PFSK-1 (cell line): ENCODE measurements around the gene NLRP3.

Experiments used
- POLR2AphosphoS5 ChIP-seq: IDR thresholded peaks from 2 replicates; pipeline ENCODE4 v1.6.1; 2012; ENCODE audit warnings: low read depth, mild to moderate bottlenecking, control low read depth, low read length, moderate library complexity
- SIN3A ChIP-seq: IDR thresholded peaks from 2 replicates; pipeline ENCODE4 v1.6.1; 2012; ENCODE audit warnings: mild to moderate bottlenecking, low read length, moderate library complexity, borderline replicate concordance; ENCODE audit not compliant: insufficient read depth
- TAF1 ChIP-seq: IDR thresholded peaks from 2 replicates; pipeline ENCODE4 v1.6.1; 2012; ENCODE audit warnings: low read length, control low read depth, borderline replicate concordance; ENCODE audit not compliant: insufficient read depth
- TF ChIP-seq, protein P1 (sequence below), 2 experiments: IDR thresholded peaks; 2 replicates each; pipeline versions ENCODE4 v1.6.1 to v1.8.0; 2011 to 2012; ENCODE audit warnings: low read depth in 2 of 2, low read length in 2 of 2, control low read depth in 1 of 2, inconsistent platforms in 1 of 2, mild to moderate bottlenecking in 1 of 2, moderate library complexity in 1 of 2; ENCODE audit not compliant: insufficient read depth in 1 of 2

DNA sequence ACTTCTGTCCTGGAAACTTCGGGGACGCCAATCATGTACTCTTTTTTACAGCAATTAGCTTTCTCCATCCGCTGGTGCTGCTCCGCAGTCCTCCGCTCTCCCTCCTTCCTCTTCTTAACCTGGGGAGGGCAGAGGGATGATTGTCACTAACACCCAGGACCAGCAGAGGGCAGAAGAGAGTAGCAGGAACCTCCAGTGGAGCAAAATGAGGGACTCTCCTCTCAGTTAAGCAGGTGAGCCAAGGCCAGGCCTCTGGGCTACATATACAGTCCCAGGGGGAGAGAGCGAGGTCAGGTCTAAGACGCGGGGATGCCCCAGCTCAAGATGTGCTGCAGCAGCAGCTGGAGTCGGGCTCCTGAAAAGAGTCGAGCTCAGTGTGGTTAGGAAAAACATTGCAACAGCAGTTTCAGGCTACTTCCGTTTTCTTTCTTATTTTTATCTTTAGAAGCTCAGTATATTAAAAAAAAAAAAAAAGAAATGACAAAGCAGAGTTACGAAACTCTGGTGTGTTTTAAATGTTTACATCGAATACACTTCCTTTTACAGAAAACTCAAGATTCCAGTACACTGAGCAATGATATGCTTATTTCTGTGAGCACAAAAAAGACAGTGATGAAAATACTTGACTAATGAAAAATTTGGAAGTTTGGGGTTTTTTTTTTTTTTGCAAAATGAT lies 25.7 kb upstream of the NLRP3 start:
- TF ChIP-seq, protein P1, sequence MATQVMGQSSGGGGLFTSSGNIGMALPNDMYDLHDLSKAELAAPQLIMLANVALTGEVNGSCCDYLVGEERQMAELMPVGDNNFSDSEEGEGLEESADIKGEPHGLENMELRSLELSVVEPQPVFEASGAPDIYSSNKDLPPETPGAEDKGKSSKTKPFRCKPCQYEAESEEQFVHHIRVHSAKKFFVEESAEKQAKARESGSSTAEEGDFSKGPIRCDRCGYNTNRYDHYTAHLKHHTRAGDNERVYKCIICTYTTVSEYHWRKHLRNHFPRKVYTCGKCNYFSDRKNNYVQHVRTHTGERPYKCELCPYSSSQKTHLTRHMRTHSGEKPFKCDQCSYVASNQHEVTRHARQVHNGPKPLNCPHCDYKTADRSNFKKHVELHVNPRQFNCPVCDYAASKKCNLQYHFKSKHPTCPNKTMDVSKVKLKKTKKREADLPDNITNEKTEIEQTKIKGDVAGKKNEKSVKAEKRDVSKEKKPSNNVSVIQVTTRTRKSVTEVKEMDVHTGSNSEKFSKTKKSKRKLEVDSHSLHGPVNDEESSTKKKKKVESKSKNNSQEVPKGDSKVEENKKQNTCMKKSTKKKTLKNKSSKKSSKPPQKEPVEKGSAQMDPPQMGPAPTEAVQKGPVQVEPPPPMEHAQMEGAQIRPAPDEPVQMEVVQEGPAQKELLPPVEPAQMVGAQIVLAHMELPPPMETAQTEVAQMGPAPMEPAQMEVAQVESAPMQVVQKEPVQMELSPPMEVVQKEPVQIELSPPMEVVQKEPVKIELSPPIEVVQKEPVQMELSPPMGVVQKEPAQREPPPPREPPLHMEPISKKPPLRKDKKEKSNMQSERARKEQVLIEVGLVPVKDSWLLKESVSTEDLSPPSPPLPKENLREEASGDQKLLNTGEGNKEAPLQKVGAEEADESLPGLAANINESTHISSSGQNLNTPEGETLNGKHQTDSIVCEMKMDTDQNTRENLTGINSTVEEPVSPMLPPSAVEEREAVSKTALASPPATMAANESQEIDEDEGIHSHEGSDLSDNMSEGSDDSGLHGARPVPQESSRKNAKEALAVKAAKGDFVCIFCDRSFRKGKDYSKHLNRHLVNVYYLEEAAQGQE (IDR thresholded peaks at IDR 0.05; ENCODE audit: insufficient read depth in 1 of 2, low read depth in 2 of 2, low read length in 2 of 2), result no peak
- TF ChIP-seq TAF1, result no peak
- no peak for TF ChIP-seq POLR2AphosphoS5
- TF ChIP-seq SIN3A, result no peak
